Measurements from ENCODE around the gene NOTUM.

- TF ChIP-seq LEF1 (IDR thresholded peaks at IDR 0.05; ENCODE audit: borderline replicate concordance), result no peak
- TF ChIP-seq FOXM1 (IDR thresholded peaks at IDR 0.05; ENCODE audit: borderline replicate concordance), result no peak
- TF ChIP-seq PKNOX1 (IDR thresholded peaks at IDR 0.05), result no peak
- no peak for TF ChIP-seq SP1 (IDR thresholded peaks at IDR 0.05)
- no peak for TF ChIP-seq ZNF384 (IDR thresholded peaks at IDR 0.05)
- no peak for TF ChIP-seq FOXK2 (IDR thresholded peaks at IDR 0.05)
- TF ChIP-seq ELF4 (IDR thresholded peaks at IDR 0.05), result no peak
- no peak for TF ChIP-seq ARNT (IDR thresholded peaks at IDR 0.05)
Measured at GRCh38 chr17:82009413-82009812, 48.4 kb upstream of the NOTUM start.
